ENCODE data around the gene KDM3A. TPM values are rescaled to one million over a fixed set of nuclear protein-coding genes. Genes with fewer than 3 reads are reported as not detected.

KDM3A gene
- total RNA-seq, 1 donor from 2014 or later: 31.4 TPM

DNA sequence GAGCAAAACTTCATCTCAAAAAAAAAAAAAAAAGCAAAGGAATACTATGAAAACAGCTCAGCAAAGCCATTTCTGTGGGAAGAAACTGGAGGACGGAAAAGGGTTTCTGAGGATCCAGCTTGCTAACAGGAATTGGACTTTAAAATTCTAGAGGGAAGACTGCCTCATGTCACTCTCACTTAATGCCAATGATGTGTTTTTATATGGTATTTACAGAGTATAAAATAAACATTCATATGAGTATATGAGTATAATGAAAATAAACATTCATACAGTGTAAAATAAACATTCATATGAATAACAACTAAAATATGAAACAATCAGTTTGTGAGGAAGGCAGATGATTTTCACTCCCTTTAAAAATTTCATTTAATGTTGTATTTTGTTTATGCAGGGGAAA is 78.2 kb downstream of the KDM3A start:
- no peak for DNase-seq

GRCh38 chr2:86520153-86520552 is 79.0 kb downstream of the KDM3A start:
- no peak for DNase-seq

- DNase-seq: no peak
Observed at GRCh38 chr2:86521922-86522321, 80.8 kb downstream of the KDM3A start.

DNA sequence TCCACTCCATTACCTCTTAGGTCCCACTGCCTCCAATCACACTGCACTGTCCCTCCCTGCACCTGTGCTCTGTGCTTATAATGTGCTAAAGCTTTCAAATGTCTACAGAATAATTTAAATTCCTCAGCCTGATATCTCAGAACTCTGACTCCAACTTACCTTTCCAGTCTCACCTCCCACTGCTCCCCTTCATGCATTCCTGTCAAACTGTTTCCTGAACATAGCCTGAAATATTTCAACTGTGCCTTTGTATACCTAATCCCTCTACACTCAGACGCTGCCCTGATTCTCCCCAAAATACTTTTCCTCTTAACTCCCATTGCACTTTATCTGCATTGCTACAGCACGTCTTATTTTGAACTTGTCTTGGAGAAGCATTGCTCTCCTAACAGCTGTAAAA is 81.5 kb downstream of the KDM3A start:
- no peak for DNase-seq

DNA sequence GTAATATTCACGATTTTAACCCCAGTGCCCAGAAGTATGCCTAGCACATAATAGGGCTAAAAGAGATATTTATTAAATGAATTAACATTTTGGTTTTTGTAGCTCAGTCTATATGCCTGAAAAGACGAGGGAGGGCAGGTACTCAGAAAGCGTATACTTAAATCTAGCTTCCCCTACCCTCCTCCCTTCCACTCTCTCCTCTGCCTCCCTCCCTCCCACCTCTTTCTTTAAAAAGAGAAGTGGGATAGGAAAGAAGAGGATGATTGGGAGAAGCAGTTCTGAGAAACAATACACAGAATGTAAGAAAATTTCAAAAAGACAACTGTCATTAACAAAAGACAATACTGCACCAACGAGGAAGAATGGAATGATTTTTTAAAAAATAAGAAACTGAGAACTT is 82.3 kb downstream of the KDM3A start:
- no peak for DNase-seq

DNA sequence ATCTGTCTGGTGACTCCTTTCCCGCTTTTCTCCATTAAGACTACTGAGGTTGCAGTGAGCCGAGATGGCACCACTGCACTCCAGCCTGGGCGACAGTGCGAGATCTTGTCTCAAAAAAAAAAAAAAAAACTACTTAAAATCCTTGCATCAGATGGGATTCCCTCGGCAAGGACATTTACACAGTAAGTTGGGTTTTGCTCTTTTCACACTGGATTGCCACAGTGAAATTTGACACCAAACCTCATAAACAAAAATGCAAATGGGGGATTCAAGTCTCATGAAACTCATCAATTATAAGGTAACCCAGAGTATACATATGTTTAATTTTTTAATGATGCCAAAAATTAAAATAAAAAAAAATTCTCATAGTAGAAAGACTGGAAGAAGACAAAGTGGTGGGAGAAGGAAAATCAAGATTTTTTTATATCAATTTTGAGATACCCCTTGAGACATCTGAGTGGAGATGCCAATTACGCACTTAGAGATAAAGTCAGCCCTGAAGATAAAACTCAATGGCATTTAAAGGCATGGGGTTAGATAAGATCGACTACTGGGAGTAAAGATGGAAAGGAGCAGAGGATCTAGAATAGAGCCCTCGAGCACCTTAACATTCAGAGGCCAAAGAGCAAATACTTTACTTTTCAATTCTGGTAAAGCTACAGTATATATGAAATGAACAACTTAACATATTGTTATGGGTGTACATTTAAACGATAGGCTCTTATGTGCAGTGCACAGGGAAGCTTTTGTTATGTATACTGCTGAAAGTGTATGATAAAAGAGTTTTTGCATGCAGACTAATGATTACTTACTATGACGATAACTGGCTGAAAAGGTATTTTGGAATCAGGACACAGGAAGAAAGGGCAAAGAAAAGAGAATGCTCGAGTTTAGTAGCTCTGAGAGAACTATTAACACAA is 84.5 kb downstream of the KDM3A start:
- no peak for DNase-seq

DNA sequence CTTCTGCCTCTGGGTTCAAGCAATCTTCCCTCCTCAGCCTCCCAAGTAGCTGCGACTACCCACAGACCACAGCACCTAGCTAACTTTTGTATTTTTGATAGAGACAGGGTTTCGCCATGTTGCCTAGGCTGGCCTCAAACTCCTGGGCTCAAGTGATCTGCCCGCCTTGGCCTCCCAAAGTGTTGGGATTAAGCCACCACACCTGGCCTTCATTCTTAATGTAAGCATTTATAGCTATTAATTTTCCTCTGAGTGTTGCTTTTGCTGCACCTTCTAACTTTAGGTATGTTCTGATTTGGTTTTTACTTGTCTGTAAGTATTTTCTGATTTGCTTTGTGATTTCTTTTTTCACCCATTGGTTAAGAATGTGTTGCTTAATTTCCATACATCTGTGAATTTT is 92.4 kb downstream of the KDM3A start:
- no peak for DNase-seq

DNA sequence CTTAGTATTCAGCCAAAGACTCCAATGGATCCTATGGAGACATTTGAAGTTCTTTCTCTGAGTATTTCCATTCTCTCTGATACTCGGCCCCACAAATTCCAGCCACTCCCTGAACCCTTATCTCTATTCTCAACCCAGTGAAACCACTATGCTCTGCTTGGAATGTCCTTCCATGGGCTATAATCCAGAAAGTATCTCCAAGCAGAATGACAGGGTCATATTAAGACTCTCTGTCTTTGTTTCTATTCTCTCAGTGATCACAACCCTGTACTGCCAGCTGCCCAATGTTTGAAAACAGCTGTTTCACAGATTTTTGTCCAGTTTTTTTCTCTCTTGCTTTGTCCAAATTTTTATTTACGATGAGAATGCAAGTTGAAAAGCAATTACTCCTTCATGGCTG is 100.2 kb downstream of the KDM3A start:
- no peak for DNase-seq

Small RNAs within 50 kb of the gene (small RNA-seq; reads per million reads assigned to genes)
- gene RNU6-640P: not detected

Other genes with a start within 250 kb of the KDM3A start
- gene IMMT, start 245.9 kb upstream of the KDM3A start, total RNA-seq: 42.3 TPM
- gene MRPL35, start 241.9 kb upstream of the KDM3A start, total RNA-seq: 54.1 TPM
- gene REEP1, start 103.7 kb upstream of the KDM3A start, total RNA-seq: 156 TPM
- 50.1 TPM for gene CHMP3, start 122.1 kb downstream of the KDM3A start, total RNA-seq
- 48.5 TPM for gene RNF103, start 182.5 kb downstream of the KDM3A start, total RNA-seq